Right ventricle myocardium superior (tissue), 1 donor: Measurements from ENCODE around the gene EIF3A. TPM values are rescaled to one million over a fixed set of nuclear protein-coding genes. Genes with fewer than 3 reads are reported as not detected.
A peak's percentile ranks its signal among the peaks of the same experiment; 100 is the strongest.
"Not testable (repeated sequence)": the region's sequence is repeated elsewhere in the genome, so short reads cannot be mapped to it uniquely, and the experiment has no call there.

Experiments used
- ATAC-seq: fragments of 200-7000 bp; cut with Tn5 transposase; one replicate; pipeline ENCODE4 v1.9.1; 2020; ENCODE audit warnings: mild to moderate bottlenecking; ENCODE audit not compliant: poor library complexity
- DNase-seq: peaks from one replicate; pipeline ENCODE4 v3.0.0-alpha.2; 2020
- intact Hi-C: fragments of 100-400 bp; cut with DNase I; formaldehyde crosslinking; loops from one replicate; pipeline ENCODE4 v1.11.2; 2022
- total RNA-seq: library from RNA; stranded (reverse); fragmentation: NEBNext Ultra II Directional; extraction: Animal tissue kit (Norgen Biotek cat#: 25700); gene quantifications from one replicate; pipeline ENCODE4 v1.2.1, GENCODE V29; 2021
- donor health status: DM: no; HTN: yes; CAD: no; lungs with severe emphysema.

EIF3A gene
- total RNA-seq, 1 donor from 2014 or later: 93.8 TPM

- DNase-seq, ATAC-seq, intact Hi-C loops: not testable (repeated sequence)
Measured at GRCh38 chr10:119028445-119028899, 52.1 kb downstream of the EIF3A start.

GRCh38 chr10:119026301-119027110 is 54.1 kb downstream of the EIF3A start:
- intact Hi-C loops: no loop called here
- DNase-seq (no peak), ATAC-seq (no peak)

GRCh38 chr10:119025776-119026175 is 54.8 kb downstream of the EIF3A start:
- intact Hi-C loops: no loop called here
- ATAC-seq (peak; percentile 65), DNase-seq (peak; percentile 78)

GRCh38 chr10:119025336-119025735 is 55.3 kb downstream of the EIF3A start:
- ATAC-seq (peak; percentile 74), DNase-seq (peak; percentile 94)
- intact Hi-C loops: no loop called here

- intact Hi-C loops: no loop called here
- DNase-seq (no peak), ATAC-seq (no peak)
Measured at GRCh38 chr10:119024882-119025281, 55.7 kb downstream of the EIF3A start.

- no peak for ATAC-seq
- no peak for DNase-seq
- intact Hi-C loops: no loop called here
Measured at GRCh38 chr10:119023553-119023868, 57.1 kb downstream of the EIF3A start.

- intact Hi-C loops: no loop called here
- DNase-seq (no peak), ATAC-seq (no peak)
Measured at GRCh38 chr10:119022846-119023552, 57.6 kb downstream of the EIF3A start.

GRCh38 chr10:119020627-119020946 is 60.0 kb downstream of the EIF3A start:
- ATAC-seq (no peak), DNase-seq (no peak)
- intact Hi-C loops: no loop called here

- ATAC-seq: no peak
- intact Hi-C loops: no loop called here
- DNase-seq: no peak
Measured at GRCh38 chr10:119007211-119007574, 73.4 kb downstream of the EIF3A start.

GRCh38 chr10:119006451-119007210 is 74.0 kb downstream of the EIF3A start:
- ATAC-seq (peak; percentile 36), DNase-seq (no peak)
- intact Hi-C loops: no loop called here

- no peak for ATAC-seq
- intact Hi-C loops: no loop called here
Measured at GRCh38 chr10:119005362-119006043, 75.1 kb downstream of the EIF3A start.

GRCh38 chr10:119003572-119004289 is 76.9 kb downstream of the EIF3A start:
- intact Hi-C loops: no loop called here
- ATAC-seq (no peak), DNase-seq (no peak)

More at GRCh38 chr10:119005362-119006043, 75.1 kb downstream of the EIF3A start:
- no peak for DNase-seq

- intact Hi-C loops: no loop called here
- DNase-seq: no peak
- no peak for ATAC-seq
Measured at GRCh38 chr10:119001717-119002500, 78.7 kb downstream of the EIF3A start.

- ATAC-seq: no peak
- intact Hi-C loops: no loop called here
- DNase-seq: no peak
Measured at GRCh38 chr10:118998183-118998582, 82.4 kb downstream of the EIF3A start.

- ATAC-seq: no peak
- DNase-seq: no peak
- intact Hi-C loops: no loop called here
Measured at GRCh38 chr10:118997379-118997778, 83.2 kb downstream of the EIF3A start.

GRCh38 chr10:118995739-118996138 is 84.9 kb downstream of the EIF3A start:
- ATAC-seq (no peak), DNase-seq (no peak)
- intact Hi-C loops: no loop called here

- ATAC-seq (no peak), DNase-seq (no peak)
- intact Hi-C loops: no loop called here
Measured at GRCh38 chr10:118994321-118994720, 86.3 kb downstream of the EIF3A start.

- ATAC-seq (no peak), DNase-seq (no peak)
- intact Hi-C loops: no loop called here
Measured at GRCh38 chr10:118993214-118993613, 87.4 kb downstream of the EIF3A start.
